Measurements from ENCODE around the gene OLAH.

GRCh38 chr10:15059914-15060313 is 16.2 kb downstream of the OLAH start:
- TF ChIP-seq CTCF (IDR thresholded peaks at IDR 0.05; ENCODE audit: low read depth, low read length), result no peak
- TF ChIP-seq POLR2A (IDR thresholded peaks at IDR 0.05; ENCODE audit: extremely low read depth, insufficient read length), result no peak

Measured in NB4 (cell line).